T-helper 2 cell treated with Interferon-gamma antibody and Interleukin-4, amounts not matched to agents 5 μg/mL and 100 μg/mL, for 36 hours (primary cell): Measurements from ENCODE around the gene OR5B17.
"Not testable (repeated sequence)": the region's sequence is repeated elsewhere in the genome, so short reads cannot be mapped to it uniquely, and the experiment has no call there.

Source experiments
- DNase-seq: peaks from one replicate; pipeline ENCODE4 v3.0.0; 2021; ENCODE audit warnings: low spot score
- H3K27ac Mint-ChIP-seq: one replicate; pipeline ENCODE4 v1.8.0; 2021; ENCODE audit warnings: mild to moderate bottlenecking, mixed read lengths
- H3K27me3 Mint-ChIP-seq: one replicate; pipeline ENCODE4 v1.8.0; 2021; ENCODE audit warnings: low read depth, mixed read lengths
- H3K36me3 Mint-ChIP-seq: one replicate; pipeline ENCODE4 v1.8.0; 2021; ENCODE audit warnings: low read depth, mixed read lengths
- H3K4me1 Mint-ChIP-seq: one replicate; pipeline ENCODE4 v1.8.0; 2021; ENCODE audit warnings: low read depth, mixed read lengths
- H3K4me3 Mint-ChIP-seq: one replicate; pipeline ENCODE4 v1.8.0; 2022; ENCODE audit warnings: mild to moderate bottlenecking, moderate library complexity, mixed read lengths
- H3K9me3 Mint-ChIP-seq: one replicate; pipeline ENCODE4 v1.8.0; 2021; ENCODE audit warnings: mixed read lengths

The OR5B17 gene

DNA sequence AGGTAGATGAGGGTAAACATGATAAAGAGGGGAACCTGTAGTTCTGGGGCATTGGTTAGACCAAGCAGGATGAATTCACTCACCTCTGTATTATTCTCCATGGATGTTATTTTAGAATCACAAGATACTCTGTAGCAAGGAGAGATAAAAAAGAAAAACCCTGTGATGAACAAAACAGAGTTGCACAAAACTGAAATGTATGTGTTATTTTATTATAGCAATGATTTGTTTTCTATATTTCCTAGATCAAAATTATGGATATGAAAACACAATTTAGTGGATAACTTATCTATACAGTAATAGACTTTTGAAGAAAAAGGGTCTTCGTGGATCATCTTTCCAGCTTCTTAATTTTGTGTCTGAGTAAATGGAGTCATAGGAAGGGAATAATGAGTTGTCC is at the start of gene OR5B17:
Gene OR5B17 (minus strand): TSS at position 101 of the 400 bp plus-strand sequence. CDS start 0 bp downstream, at position 101.
- H3K27ac Mint-ChIP-seq = no peak within 1 kb of the TSS
- no peak for DNase-seq
- H3K4me3 Mint-ChIP-seq = no peak within 1 kb of the TSS
- H3K36me3 Mint-ChIP-seq = no peaks in the 10 kb centered on the region
- H3K4me1 Mint-ChIP-seq = no peaks in the 10 kb centered on the region
- H3K9me3 Mint-ChIP-seq = no peaks in the 10 kb centered on the region
- H3K27me3 Mint-ChIP-seq = peaks cover 6% of the 10 kb centered on the region

- H3K36me3 Mint-ChIP-seq = no peaks in the 10 kb centered on the region
- H3K27ac Mint-ChIP-seq = no peak within 1 kb of the TSS
- no peak for DNase-seq
- no peaks in the 10 kb centered on the region for H3K27me3 Mint-ChIP-seq
- no peaks in the 10 kb centered on the region for H3K4me1 Mint-ChIP-seq
- no peak within 1 kb of the TSS for H3K4me3 Mint-ChIP-seq
- peaks cover 27% of the 10 kb centered on the region for H3K9me3 Mint-ChIP-seq
Observed at GRCh38 chr11:58406774-58407173, 47.9 kb upstream of the OR5B17 start, which contains the start of gene OR5B3. Gene OR5B3 (minus strand): TSS chr11:58406874. CDS start chr11:58403409, 3,465 bp downstream.

DNA sequence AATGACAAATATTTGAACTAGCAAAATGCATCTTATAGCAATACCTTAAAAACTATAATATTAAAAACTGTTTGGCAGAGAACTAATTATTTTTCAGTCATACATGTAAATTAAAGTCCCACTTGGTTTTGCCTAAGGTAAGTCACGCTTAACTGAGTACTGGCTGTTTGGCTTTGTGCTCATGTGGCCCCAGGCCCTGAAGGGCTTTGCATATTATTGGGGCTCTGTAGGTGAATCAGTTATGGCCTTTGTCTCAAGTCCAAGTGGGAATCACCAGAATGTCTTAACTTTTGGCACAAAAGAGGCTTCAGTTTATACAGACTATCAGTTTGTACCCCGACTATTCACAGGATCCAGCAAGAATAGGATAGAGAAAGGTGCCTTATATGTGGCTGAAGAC is 40.8 kb upstream of the OR5B17 start:
- H3K27me3 Mint-ChIP-seq, DNase-seq, H3K4me1 Mint-ChIP-seq, H3K9me3 Mint-ChIP-seq, H3K4me3 Mint-ChIP-seq, H3K36me3 Mint-ChIP-seq, H3K27ac Mint-ChIP-seq: not testable (repeated sequence)

DNA sequence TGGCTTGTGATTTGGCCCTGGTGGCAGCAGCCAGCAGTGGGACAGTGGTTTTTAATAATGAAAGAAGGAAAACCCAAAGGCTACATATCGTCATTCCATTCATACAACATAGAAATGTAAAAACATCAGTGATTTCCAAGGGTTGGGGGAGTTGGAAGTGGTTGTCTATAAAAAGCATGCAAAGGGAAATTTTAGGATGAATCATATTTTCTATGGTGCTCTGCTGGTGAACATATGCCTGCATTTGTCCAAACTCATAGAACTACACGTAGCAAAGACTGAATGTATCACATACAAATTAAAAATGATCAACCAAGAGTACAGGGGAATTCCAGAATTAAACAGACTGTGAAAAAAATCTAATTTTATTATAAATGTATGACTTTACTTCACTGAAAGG is 36.7 kb upstream of the OR5B17 start:
- Mint-ChIP-seq H3K4me1 (no peaks in the 10 kb centered on the region), H3K36me3 (no peaks in the 10 kb centered on the region), H3K4me3 (no peak overlapping the region), H3K27ac (no peak overlapping the region), H3K9me3 (peaks cover 5% of the 10 kb centered on the region), H3K27me3 (no peaks in the 10 kb centered on the region)
- DNase-seq = no peak

DNA sequence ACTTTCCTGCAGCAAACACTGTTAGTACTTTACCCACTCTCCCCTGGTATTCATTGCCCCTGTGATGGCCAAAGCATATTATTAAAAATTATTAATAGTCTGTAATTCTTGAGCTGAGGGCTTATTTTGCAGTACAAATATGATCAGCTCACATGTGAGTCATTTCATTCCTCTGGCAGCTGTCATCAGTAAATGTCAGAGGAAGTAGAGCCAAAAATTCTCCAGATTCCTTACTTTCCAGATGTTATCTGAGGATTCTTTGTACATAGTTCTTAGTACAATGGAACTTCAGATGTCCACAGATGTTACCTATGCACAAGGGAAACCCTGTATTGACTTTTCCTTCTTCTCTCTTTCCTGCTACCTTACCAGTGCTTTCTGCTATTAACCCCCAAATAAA is 35.3 kb upstream of the OR5B17 start:
- Mint-ChIP-seq H3K9me3 (peaks cover 5% of the 10 kb centered on the region), H3K4me3 (no peak overlapping the region), H3K4me1 (no peaks in the 10 kb centered on the region), H3K36me3 (no peaks in the 10 kb centered on the region), H3K27ac (no peak overlapping the region), H3K27me3 (no peaks in the 10 kb centered on the region)
- no peak for DNase-seq

DNA sequence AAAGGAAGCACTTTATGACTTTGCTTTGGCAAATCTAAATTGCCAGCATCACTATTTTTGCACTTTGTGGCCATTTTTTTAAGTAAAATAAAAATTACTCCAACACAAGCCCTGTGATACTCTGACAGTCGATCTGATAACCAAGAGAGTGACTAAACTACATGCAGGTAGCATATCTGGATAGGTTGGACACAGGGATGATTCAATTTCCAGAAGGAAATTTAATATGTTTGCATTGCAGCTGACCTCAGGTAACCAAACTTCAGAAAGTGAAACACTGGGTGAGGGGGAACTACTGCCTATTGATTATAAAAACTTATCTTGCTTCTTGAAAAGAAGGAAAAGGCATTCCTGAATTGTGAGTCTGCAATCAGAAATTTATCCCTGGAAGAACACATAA is 33.9 kb upstream of the OR5B17 start:
- no peak overlapping the region for H3K27ac Mint-ChIP-seq

GRCh38 chr11:58391879-58392278 is 33.0 kb upstream of the OR5B17 start:
- Mint-ChIP-seq H3K4me3 (no peak overlapping the region), H3K36me3 (no peaks in the 10 kb centered on the region), H3K27me3 (no peaks in the 10 kb centered on the region), H3K9me3 (peaks cover 5% of the 10 kb centered on the region), H3K4me1 (no peaks in the 10 kb centered on the region), H3K27ac (no peak overlapping the region)
- no peak for DNase-seq

More for the DNA sequence above, 33.9 kb upstream of the OR5B17 start:
- H3K4me1 Mint-ChIP-seq = no peaks in the 10 kb centered on the region
- peaks cover 5% of the 10 kb centered on the region for H3K9me3 Mint-ChIP-seq
- H3K36me3 Mint-ChIP-seq = no peaks in the 10 kb centered on the region
- H3K27me3 Mint-ChIP-seq = no peaks in the 10 kb centered on the region
- no peak overlapping the region for H3K4me3 Mint-ChIP-seq
- no peak for DNase-seq

GRCh38 chr11:58390551-58391063 is 31.7 kb upstream of the OR5B17 start:
- no peaks in the 10 kb centered on the region for H3K27me3 Mint-ChIP-seq
- H3K36me3 Mint-ChIP-seq = no peaks in the 10 kb centered on the region
- DNase-seq = no peak
- no peak overlapping the region for H3K4me3 Mint-ChIP-seq
- H3K27ac Mint-ChIP-seq = no peak overlapping the region
- H3K9me3 Mint-ChIP-seq = peaks cover 5% of the 10 kb centered on the region
- no peaks in the 10 kb centered on the region for H3K4me1 Mint-ChIP-seq

DNA sequence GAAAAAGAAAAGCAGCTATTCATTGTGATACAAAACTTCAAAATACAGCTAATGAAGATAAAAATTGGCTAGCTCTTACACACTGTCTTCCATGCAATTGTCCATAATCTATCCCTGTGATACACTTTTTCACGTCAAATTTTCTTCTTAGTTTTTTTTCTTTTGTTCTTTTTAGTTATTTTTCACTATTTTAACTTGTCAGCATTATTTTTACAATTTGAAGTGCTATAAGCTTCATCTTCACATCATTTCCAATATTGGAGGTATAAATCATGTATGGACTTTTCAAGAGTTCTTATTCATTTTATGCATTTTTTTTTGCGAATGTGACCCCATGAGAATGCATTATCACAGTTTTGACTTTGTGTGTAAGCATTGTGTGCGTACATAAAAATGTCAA is 4.1 kb downstream of the OR5B17 start:
- Mint-ChIP-seq H3K27me3 (peaks cover 2% of the 10 kb centered on the region), H3K4me1 (no peaks in the 10 kb centered on the region)

GRCh38 chr11:58345204-58345603 is 13.7 kb downstream of the OR5B17 start:
- H3K4me3 Mint-ChIP-seq = no peak overlapping the region
- H3K9me3 Mint-ChIP-seq = no peaks in the 10 kb centered on the region
- no peak for DNase-seq
- H3K36me3 Mint-ChIP-seq = no peaks in the 10 kb centered on the region
- no peaks in the 10 kb centered on the region for H3K4me1 Mint-ChIP-seq
- no peaks in the 10 kb centered on the region for H3K27me3 Mint-ChIP-seq
- H3K27ac Mint-ChIP-seq = no peak overlapping the region

More for the DNA sequence above, 4.1 kb downstream of the OR5B17 start:
- no peaks in the 10 kb centered on the region for H3K9me3 Mint-ChIP-seq
- no peak overlapping the region for H3K27ac Mint-ChIP-seq
- DNase-seq = no peak
- H3K4me3 Mint-ChIP-seq = no peak overlapping the region
- H3K36me3 Mint-ChIP-seq = no peaks in the 10 kb centered on the region

DNA sequence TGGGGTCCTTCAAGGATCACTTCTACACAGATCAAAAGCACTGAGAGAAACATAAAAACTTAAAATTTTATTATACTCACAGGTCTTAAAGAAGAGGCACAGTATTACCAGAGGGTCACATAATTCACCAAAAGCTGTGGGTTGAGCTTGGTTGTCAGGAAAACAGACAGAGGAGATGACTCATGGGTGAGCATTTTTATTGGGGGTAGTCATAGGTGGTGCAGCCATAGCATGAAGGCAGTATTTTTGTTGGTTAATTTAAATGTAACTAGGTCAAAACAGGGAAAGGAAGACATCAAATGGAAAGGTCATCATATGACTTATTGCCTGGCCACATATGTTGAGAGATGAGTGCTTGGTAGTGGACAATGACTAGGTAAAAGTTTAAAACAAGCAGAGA is 24.2 kb downstream of the OR5B17 start:
- Mint-ChIP-seq H3K9me3 (peaks cover 5% of the 10 kb centered on the region), H3K27me3 (no peaks in the 10 kb centered on the region), H3K36me3 (no peaks in the 10 kb centered on the region), H3K4me1 (no peaks in the 10 kb centered on the region), H3K27ac (no peak overlapping the region), H3K4me3 (no peak overlapping the region)
- no peak for DNase-seq

GRCh38 chr11:58330861-58331260 is 28.0 kb downstream of the OR5B17 start:
- no peak for DNase-seq
- Mint-ChIP-seq H3K36me3 (no peaks in the 10 kb centered on the region), H3K9me3 (peaks cover 5% of the 10 kb centered on the region), H3K4me1 (no peaks in the 10 kb centered on the region), H3K27me3 (no peaks in the 10 kb centered on the region), H3K27ac (no peak overlapping the region), H3K4me3 (no peak overlapping the region)

DNA sequence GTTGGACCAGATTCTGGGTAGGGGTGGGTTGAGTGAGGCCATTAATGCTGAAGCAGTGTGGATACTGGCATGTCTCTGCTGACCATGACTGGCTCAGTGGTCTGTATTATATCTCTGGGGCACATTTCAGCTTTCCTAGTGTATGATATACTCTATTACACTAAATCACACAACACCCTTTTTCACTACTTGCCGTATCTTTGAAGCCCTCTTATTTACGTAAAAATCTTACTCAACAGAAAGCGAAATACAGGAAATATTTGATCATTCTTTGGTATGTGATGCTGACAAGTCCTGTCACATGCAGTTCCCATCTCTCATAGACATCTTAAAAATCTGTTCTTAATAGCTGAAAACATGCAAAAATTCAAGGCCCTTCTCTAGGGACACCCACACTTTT is 40.3 kb downstream of the OR5B17 start:
- H3K4me1 Mint-ChIP-seq = no peaks in the 10 kb centered on the region
- H3K4me3 Mint-ChIP-seq = no peak overlapping the region
- H3K27ac Mint-ChIP-seq = no peak overlapping the region
- H3K27me3 Mint-ChIP-seq = no peaks in the 10 kb centered on the region
- no peak for DNase-seq
- H3K9me3 Mint-ChIP-seq = no peaks in the 10 kb centered on the region
- no peaks in the 10 kb centered on the region for H3K36me3 Mint-ChIP-seq

GRCh38 chr11:58316142-58316541 is 42.7 kb downstream of the OR5B17 start:
- H3K36me3 Mint-ChIP-seq = no peaks in the 10 kb centered on the region
- no peak for DNase-seq
- H3K27ac Mint-ChIP-seq = no peak overlapping the region
- no peaks in the 10 kb centered on the region for H3K4me1 Mint-ChIP-seq
- peaks cover 5% of the 10 kb centered on the region for H3K9me3 Mint-ChIP-seq
- no peaks in the 10 kb centered on the region for H3K27me3 Mint-ChIP-seq
- no peak overlapping the region for H3K4me3 Mint-ChIP-seq
